Chondrocyte (in vitro differentiated cells): ENCODE results near the gene BCL2L13. TPM values are rescaled to one million over a fixed set of nuclear protein-coding genes. Genes with fewer than 3 reads are reported as not detected.

ENCODE experiments used
- DNase-seq: peaks from one replicate; pipeline ENCODE4 v3.0.0; 2021; ENCODE audit warnings: mixed read lengths, low spot score
- H3K27ac Mint-ChIP-seq: one replicate; pipeline ENCODE4 v1.8.0; 2021; ENCODE audit warnings: mild to moderate bottlenecking, moderate library complexity, mixed read lengths; ENCODE audit not compliant: unreplicated experiment
- H3K27me3 Mint-ChIP-seq: 2 replicates; pipeline ENCODE4 v1.8.0; 2021; ENCODE audit warnings: low read depth, mixed read lengths
- H3K36me3 Mint-ChIP-seq: 2 replicates; pipeline ENCODE4 v1.8.0; 2021; ENCODE audit warnings: low read depth, mixed read lengths
- H3K4me1 Mint-ChIP-seq: 2 replicates; pipeline ENCODE4 v1.8.0; 2021; ENCODE audit warnings: low read depth, mild to moderate bottlenecking, mixed read lengths
- H3K4me3 Mint-ChIP-seq: one replicate; pipeline ENCODE4 v1.8.0; 2021; ENCODE audit warnings: mild to moderate bottlenecking, moderate library complexity, mixed read lengths; ENCODE audit not compliant: unreplicated experiment
- H3K9me3 Mint-ChIP-seq: 2 replicates; pipeline ENCODE4 v1.8.0; 2021; ENCODE audit warnings: low read depth, mixed read lengths
- CTCF ChIP-seq: fragments of 200-600 bp; sonication (generic); IDR thresholded peaks from 2 replicates; pipeline ENCODE4 v1.5.0; 2021; ENCODE audit warnings: antibody characterized with exemption, mild to moderate bottlenecking, moderate library complexity
- total RNA-seq: library from RNA; stranded (reverse); gene quantifications from 3 replicates; pipeline ENCODE4 v1.2.1, GENCODE V29; 2021

Gene BCL2L13
- total RNA-seq, 1 donor from 2014 or later: 39.6 TPM

GRCh38 chr22:17597217-17597616 lies 41.3 kb upstream of the BCL2L13 start:
- peaks cover 5% of the 10 kb centered on the region for H3K4me1 Mint-ChIP-seq

GRCh38 chr22:17598318-17598717 lies 40.2 kb upstream of the BCL2L13 start:
- Mint-ChIP-seq H3K9me3 (no peaks in the 10 kb centered on the region), H3K36me3 (peaks cover 42% of the 10 kb centered on the region), H3K27me3 (no peaks in the 10 kb centered on the region), H3K27ac (peak overlapping the region; percentile 2), H3K4me3 (no peak overlapping the region), H3K4me1 (peaks cover 5% of the 10 kb centered on the region)
- DNase-seq: no peak
- no peak for TF ChIP-seq CTCF

More at GRCh38 chr22:17597217-17597616, 41.3 kb upstream of the BCL2L13 start:
- Mint-ChIP-seq H3K9me3 (no peaks in the 10 kb centered on the region), H3K27ac (peak overlapping the region; percentile 75), H3K27me3 (no peaks in the 10 kb centered on the region), H3K36me3 (peaks cover 51% of the 10 kb centered on the region), H3K4me3 (no peak overlapping the region)
- no peak for DNase-seq
- TF ChIP-seq CTCF: no peak

- no peak overlapping the region for H3K4me3 Mint-ChIP-seq
- no peak for DNase-seq
- no peaks in the 10 kb centered on the region for H3K9me3 Mint-ChIP-seq
- H3K36me3 Mint-ChIP-seq: peaks cover 28% of the 10 kb centered on the region
- peak overlapping the region; percentile 49 for H3K27ac Mint-ChIP-seq
- TF ChIP-seq CTCF: no peak
- peaks cover 5% of the 10 kb centered on the region for H3K4me1 Mint-ChIP-seq
- no peaks in the 10 kb centered on the region for H3K27me3 Mint-ChIP-seq
These were observed 37.5 kb upstream of the BCL2L13 start for GRCh38 chr22:17601031-17601430.

- Mint-ChIP-seq H3K9me3 (no peaks in the 10 kb centered on the region), H3K27ac (no peak overlapping the region), H3K4me3 (no peak overlapping the region), H3K36me3 (peaks cover 10% of the 10 kb centered on the region), H3K27me3 (no peaks in the 10 kb centered on the region), H3K4me1 (no peaks in the 10 kb centered on the region)
- TF ChIP-seq CTCF: no peak
- DNase-seq: no peak
These were observed 34.9 kb upstream of the BCL2L13 start for GRCh38 chr22:17603668-17604067.

GRCh38 chr22:17606496-17606895 lies 32.1 kb upstream of the BCL2L13 start:
- no peak for DNase-seq
- H3K4me3 Mint-ChIP-seq: no peak overlapping the region
- no peak for TF ChIP-seq CTCF
- H3K27me3 Mint-ChIP-seq: no peaks in the 10 kb centered on the region
- no peaks in the 10 kb centered on the region for H3K9me3 Mint-ChIP-seq
- peaks cover 6% of the 10 kb centered on the region for H3K36me3 Mint-ChIP-seq
- no peak overlapping the region for H3K27ac Mint-ChIP-seq
- no peaks in the 10 kb centered on the region for H3K4me1 Mint-ChIP-seq
